HG02763 (cell line): ENCODE data around the gene TRAK2.
A peak's percentile ranks its signal among the peaks of the same experiment; 100 is the strongest.

Experiments used
- ATAC-seq: cut with Tn5 transposase; IDR thresholded peaks from one replicate; pipeline ENCODE4 v1.9.1; 2021; ENCODE audit warnings: mild to moderate bottlenecking, moderate library complexity; ENCODE audit not compliant: unreplicated experiment

TRAK2 gene

DNA sequence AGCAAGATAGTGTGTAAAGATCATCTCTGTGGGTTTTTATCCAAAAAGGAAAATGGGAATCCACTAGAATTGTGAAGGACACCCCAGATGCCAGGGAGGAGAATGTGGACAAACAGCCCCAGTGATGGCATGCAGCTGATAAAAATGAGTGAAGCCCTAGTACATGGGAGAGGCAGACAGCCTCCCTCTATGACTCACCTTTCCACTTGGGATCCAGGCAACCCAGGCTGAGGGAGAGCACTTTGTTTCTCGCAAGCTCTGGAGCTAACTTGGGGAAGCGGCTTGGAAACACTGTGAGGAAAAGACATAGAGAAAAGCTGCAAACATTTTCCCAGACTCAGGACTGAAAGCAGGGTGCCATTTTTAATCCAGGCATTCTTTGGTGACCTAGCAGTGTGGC lies 88.9 kb downstream of the TRAK2 start:
- no peak for ATAC-seq

GRCh38 chr2:201361078-201361733 lies 90.1 kb downstream of the TRAK2 start:
- ATAC-seq, result no peak

DNA sequence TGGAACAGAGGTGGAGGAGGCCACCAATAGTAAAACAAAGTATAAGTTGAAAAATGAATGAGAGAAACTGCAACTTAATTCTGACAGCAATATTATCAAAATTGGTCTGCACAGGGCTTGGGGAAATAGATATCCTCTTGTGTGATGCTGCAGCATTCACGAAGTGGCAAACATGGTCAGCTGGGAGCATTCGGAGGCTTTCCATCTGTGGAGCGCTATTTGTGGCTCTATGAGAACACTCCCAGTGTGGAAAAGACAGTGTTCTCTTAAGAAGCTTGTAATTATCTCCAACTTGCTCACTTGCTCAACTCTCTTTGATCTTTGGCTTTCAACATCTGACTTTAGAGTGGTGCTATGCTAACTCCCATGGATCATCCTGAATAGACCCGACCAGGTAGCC lies 91.0 kb downstream of the TRAK2 start:
- ATAC-seq, result no peak

- ATAC-seq, result no peak
These were observed 92.6 kb downstream of the TRAK2 start for GRCh38 chr2:201358684-201359083.

- no peak for ATAC-seq
These were observed 94.0 kb downstream of the TRAK2 start, which contains the start of gene FLACC1 for GRCh38 chr2:201357221-201357620. TSS of gene FLACC1 (minus strand) at chr2:201357345. CDS start at chr2:201351404, 5,941 bp downstream.

- ATAC-seq, result no peak
These were observed 98.1 kb downstream of the TRAK2 start for GRCh38 chr2:201353116-201353515.

DNA sequence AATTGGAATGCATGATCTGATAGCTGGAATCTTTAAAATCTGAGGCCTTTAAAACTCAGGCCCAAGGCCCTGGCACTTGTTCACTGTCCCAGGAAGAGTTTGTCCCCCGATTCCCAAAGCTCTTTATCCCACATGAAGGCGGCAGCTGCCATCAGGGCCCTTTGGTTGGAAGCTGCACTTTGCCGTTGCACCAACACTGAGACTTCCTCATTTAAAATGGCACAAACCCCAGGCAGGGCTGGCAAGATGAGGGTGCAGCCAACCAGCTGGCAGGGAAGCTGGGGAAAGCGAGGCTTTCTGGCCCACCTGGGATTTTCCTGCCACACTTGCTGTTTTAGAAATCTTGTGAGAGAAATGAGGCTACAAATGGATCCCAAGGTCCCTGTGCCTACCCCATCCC lies 100.4 kb downstream of the TRAK2 start:
- no peak for ATAC-seq

- no peak for ATAC-seq
These were observed 101.7 kb downstream of the TRAK2 start for GRCh38 chr2:201349601-201350000.

DNA sequence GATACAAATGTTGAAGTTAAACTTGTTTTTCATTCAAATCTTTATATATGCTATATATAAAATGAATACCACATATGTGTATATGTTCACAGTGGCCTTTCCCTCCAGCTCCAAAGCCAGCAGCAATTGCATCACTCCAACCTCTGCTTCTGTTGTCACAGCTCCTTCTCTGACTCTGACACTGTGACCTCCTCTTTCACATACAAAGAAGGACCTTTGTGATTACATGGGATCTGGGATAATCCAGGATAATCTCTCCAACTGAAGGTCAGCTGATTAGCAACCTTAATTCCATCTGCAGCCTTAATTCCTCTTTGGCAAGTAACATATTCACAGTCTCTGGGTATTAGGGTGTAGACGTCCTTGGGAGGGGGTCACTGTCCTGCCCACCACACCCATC lies 102.5 kb downstream of the TRAK2 start:
- ATAC-seq, result no peak

DNA sequence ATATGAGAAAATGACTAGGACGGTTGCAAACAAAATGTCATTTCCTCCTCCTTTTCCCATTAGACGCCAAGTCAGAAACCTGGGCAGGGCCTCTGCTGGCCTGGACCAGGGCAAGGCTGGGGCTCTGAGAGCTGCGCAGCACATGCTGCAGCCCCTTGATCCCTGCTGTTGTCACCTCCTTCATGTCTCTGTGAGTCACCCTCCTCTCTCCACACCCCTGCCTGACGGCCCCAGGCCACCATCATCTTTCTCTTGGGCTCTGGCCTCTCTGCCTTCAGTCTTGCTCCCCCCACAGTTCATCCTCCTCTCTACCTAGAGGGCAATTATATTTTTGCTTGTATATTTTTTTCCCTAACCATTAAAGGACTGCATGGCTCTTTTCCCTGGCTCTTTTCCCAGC lies 104.1 kb downstream of the TRAK2 start:
- ATAC-seq, result no peak

- no peak for ATAC-seq
These were observed 105.5 kb downstream of the TRAK2 start for GRCh38 chr2:201345625-201346213.

- ATAC-seq, result peak; percentile 94
These were observed 106.4 kb downstream of the TRAK2 start for GRCh38 chr2:201344663-201345366.

DNA sequence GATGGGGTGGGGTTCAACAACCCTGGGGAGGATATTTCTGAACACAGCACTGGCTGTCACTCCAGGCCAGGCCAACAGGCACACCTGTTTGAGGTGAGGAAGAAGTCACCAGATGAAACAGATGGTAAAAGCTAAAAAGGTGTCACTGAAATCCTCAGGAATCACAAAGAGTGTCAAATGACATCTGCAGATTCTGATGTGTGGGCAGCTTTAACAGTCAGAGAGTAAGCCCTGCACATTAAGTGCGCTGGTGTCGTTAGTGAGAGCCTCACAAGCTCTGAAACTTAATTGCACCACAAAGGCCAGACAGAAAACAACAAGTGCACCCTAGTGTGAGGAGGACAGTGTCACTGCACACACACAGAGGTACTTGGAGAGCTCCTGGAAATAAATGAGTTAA lies 107.7 kb downstream of the TRAK2 start:
- ATAC-seq, result no peak

DNA sequence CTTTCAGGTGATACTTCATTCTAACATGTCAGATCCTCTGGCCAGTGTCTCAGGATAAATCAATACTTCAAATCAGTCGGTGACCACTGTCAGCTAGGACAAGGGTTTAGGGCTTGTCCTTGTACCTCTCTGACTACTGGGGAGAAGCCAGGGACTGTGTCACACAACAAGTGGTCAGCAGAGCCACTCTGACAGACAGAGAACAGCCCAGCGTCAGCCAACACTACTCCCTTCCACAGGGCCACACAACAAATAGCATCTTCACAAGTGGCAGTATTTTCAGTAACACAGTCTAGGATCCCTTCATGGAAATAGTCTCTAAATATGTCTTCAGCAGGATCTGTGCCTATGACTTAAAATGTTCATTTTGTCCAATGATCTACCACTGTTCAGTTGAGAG lies 108.3 kb downstream of the TRAK2 start:
- ATAC-seq, result no peak

- ATAC-seq, result no peak
These were observed 121.8 kb downstream of the TRAK2 start for GRCh38 chr2:201329409-201329808.

- ATAC-seq, result no peak
These were observed 123.6 kb downstream of the TRAK2 start for GRCh38 chr2:201327678-201328077.
